ENCODE data around the gene MAPK4.
"Not testable (repeated sequence)": the region's sequence is repeated elsewhere in the genome, so short reads cannot be mapped to it uniquely, and the experiment has no call there.

MAPK4 gene

DNA sequence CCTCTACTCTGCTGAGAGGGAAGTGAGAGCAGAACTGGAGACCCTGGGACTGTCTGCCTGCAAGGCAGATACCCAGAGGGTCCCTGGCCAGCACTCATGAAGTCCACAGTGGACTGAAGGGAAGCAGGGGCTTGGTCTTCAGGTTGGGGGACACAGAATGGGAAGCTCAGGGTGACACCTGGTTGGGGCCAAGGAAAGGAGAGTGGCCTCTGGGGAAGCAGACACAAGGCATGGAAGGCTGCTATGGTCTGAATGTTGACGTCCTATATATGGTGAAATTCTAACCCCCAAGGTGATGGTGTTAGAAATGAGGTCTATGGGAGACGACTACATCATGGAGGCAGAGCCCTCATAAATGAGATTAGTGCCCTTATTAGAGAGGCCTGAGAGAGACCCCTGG lies 190.7 kb downstream of the MAPK4 start:
- no peak for DNase-seq (ENCODE audit: low read depth in 2 of 2)

DNA sequence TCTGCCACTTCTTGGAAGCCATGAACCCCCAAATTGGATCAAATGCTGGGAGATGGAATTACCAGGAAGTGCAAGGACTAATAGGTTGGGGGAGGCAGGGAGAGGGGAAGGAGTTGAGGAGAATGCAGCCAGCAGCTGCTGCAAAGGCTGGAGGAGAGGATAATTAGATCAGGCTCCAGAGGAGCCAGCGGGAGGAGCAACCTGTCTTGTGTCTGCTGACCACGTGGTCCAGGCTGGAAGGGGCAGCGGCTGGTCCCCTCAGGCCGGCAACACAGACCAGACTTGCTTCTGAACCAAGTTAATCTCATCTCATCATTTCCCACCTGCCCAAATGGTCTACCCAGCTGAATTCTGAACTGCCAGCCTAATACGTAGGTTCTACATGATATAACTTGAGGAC lies 191.6 kb downstream of the MAPK4 start:
- DNase-seq (ENCODE audit: low read depth in 2 of 2): no peak

DNA sequence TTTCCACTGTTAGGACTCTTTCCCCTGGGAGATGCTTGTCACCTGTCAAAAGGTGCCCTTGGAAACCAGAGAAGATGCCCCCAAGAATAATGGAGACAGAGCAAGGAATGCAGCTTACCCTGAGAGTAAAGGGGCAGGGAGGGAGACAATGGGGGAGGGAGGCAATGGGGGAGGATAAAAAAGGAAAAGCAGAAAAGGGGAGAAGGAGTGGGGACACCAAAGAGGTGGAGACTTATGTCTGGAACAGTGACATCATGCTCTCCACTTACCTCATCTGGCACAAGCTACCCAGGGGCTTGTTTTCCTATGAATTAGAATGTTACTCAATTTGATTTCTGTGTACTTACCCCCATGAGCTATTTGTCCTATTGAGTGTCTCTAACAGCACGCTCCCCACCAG lies 192.1 kb downstream of the MAPK4 start:
- DNase-seq (ENCODE audit: low read depth in 2 of 2): no peak

DNA sequence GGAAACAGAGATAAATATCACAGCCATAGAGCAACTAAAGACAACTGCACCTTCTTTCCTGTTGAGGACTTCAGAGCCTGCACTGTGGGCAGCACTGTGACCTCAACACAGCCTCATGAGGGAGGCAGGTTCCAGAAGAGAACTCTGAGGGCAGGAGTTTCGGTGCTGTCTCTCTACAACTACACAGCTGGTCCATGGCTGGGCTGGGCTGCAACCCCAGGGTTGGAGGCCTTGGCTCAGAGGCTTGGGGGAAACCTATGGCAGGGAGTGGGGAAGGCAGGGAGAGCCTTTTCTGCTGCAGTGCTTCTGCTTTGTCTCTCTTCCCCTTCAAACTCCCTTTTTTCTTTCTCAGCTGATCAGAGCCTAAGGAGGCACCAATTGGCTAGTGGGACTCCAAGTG lies 193.4 kb downstream of the MAPK4 start:
- no peak for DNase-seq (ENCODE audit: low read depth in 2 of 2)

DNA sequence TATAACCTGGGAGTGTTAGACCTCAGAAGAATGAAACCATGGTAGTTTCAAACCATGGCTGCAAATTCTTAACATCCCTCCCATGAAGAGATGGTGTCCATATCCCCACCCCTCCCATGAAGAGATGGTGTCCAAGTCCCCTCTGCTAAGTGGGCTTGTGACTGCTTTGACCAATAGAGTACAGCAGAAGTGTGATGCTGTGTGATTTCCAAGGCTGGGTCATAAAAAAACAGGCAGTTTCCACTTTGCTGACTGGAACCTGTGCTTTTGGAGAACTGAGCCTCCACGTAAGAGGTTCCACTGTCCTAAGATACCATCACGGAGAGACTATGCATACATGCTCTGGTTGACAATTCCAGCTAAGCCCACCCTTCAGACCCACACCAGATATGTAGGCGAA lies 194.4 kb downstream of the MAPK4 start:
- no peak for DNase-seq (ENCODE audit: low read depth in 2 of 2)

DNA sequence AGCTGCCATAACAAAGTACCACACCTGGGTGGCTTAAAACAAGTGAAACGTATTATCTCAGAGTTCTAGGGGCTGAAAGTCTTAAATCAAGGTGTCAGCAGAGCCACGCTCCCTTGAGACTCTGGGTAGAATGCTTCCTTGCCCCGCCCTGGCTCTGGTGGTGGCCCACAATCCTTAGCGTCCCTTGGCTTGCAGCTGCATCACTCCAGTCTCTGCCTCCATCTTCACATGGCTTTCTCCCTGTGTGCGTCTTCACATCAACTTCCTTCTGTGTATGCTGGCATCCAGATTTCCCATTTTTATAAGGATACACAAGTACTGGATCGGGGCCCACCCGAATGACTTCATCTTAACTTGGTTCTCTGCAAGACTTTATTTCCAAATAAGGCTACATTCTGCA lies 197.5 kb downstream of the MAPK4 start:
- no peak for DNase-seq (ENCODE audit: low read depth in 2 of 2)

DNA sequence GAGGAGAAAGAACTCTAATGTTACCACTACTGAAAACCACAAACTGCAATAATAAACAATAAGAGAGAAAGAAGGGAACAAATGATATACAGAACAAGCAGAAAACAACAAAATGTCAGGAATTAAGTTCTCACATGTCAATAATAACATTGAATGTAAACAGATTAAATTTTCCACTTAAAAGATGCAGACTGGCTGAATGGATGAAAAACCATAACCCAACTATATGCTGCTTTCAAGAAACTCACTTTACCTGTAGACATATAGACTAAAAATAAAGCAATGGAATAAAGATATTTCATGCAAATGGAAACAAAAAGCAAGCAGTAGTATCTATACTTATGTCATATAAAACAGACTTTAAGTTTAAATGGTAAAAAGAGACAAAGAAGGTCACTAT lies 209.6 kb downstream of the MAPK4 start:
- no peak for DNase-seq (ENCODE audit: low read depth in 2 of 2)

DNA sequence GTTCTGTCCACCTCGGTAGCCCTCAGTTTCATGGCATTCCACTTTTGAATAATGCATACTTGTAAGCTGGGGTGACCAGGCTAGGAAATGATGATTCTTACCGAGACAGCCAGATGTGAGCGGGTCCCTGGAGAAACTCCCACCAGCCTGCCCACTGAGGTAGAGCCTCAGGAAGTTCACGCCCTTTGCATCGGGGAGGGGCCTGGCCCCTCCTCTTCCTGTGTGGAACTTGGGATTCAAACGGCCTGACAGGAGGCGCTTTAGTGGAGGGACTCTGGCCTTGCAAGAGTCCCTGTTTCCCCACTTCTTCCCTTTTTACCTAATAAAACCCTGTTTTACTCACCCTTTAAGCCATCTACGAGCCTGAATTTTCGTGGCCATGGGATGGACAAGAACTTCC lies 215.3 kb downstream of the MAPK4 start:
- no peak for DNase-seq (ENCODE audit: low read depth in 2 of 2)

DNA sequence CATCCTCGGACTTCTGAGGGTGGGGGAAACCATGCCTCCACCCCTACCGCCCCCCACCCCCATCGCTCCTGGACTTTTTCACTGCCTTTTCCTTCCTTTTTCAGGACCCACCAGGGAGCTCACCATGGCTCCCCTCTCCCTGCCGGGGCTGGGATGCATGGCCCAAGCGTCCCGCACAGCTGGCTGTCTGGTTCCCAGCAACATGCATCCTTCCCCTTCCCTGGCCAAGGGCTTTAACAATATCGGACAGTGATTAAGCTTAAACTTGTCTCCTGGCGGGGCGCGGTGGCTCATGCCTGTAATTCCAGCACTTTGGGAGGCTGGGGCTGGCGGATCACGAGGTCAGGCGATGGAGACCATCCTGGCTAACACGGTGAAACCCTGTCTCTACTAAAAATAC lies 215.8 kb downstream of the MAPK4 start:
- no peak for DNase-seq (ENCODE audit: low read depth in 2 of 2)

DNA sequence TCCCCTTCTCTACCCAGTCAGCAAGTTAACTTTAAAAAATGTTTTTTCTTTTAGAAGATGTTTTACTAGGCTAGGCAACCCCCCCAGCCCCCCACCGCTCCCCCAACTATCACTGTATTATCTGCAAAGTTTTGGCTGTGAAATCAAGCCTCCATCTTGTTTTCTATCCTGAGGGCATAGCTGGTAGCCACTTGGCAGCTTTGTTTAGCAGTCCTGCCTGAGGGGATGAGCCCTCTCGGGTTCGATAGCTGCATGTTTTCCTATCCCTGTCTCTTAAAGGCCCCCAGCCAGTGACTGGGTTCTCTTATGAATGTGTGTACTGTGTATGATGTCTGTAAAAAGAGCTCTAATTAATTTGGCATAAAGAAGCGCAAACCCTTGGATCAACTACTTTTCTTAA lies 216.5 kb downstream of the MAPK4 start:
- no peak for DNase-seq (ENCODE audit: low read depth in 2 of 2)

DNA sequence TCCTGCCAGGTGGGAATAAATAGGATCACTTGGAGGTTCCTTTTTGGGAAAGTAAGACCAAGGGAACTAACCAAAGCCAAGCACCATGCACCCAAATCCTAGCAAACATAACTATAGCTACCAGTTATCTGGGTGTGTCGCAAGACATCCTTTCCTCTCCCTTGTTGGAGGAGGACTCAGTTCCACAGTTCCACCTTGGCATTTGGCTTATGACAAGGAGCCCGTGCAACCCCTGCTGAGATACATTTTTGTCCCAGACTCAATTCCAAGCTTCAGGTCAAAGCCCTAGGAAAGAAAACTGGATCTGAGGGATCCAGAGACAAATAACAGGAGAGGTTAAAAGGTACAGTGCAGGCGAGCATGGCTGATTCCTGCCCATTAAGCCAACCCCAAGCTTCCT lies 219.1 kb downstream of the MAPK4 start:
- DNase-seq (ENCODE audit: low read depth in 2 of 2): not testable (repeated sequence)
